ENCODE data around the gene PRKCA.
"Not testable (repeated sequence)": the region's sequence is repeated elsewhere in the genome, so short reads cannot be mapped to it uniquely, and the experiment has no call there.

Gene PRKCA

GRCh38 chr17:66578781-66579489, 276.5 kb downstream of the PRKCA start:
- DNase-seq (ENCODE audit: low read depth) = no peak

- DNase-seq (ENCODE audit: low read depth) = no peak
Measured at GRCh38 chr17:66579556-66579955, 277.1 kb downstream of the PRKCA start.

- no peak for DNase-seq (ENCODE audit: low read depth)
Measured at GRCh38 chr17:66580184-66580955, 278.0 kb downstream of the PRKCA start.

GRCh38 chr17:66580956-66581391, 278.6 kb downstream of the PRKCA start:
- no peak for DNase-seq (ENCODE audit: low read depth)

GRCh38 chr17:66582373-66583111, 280.1 kb downstream of the PRKCA start:
- DNase-seq (ENCODE audit: low read depth) = no peak

- DNase-seq (ENCODE audit: low read depth) = no peak
Measured at GRCh38 chr17:66583112-66583748, 280.8 kb downstream of the PRKCA start.

GRCh38 chr17:66584927-66585326, 282.5 kb downstream of the PRKCA start:
- DNase-seq (ENCODE audit: low read depth) = no peak

- no peak for DNase-seq (ENCODE audit: low read depth)
Measured at GRCh38 chr17:66585472-66585871, 283.1 kb downstream of the PRKCA start.

- DNase-seq (ENCODE audit: low read depth) = no peak
Measured at GRCh38 chr17:66589892-66590291, 287.5 kb downstream of the PRKCA start.

- DNase-seq (ENCODE audit: low read depth) = no peak
Measured at GRCh38 chr17:66593116-66593515, 290.7 kb downstream of the PRKCA start.

- no peak for DNase-seq (ENCODE audit: low read depth)
Measured at GRCh38 chr17:66595893-66596292, 293.5 kb downstream of the PRKCA start.

- DNase-seq (ENCODE audit: low read depth) = no peak
Measured at GRCh38 chr17:66602659-66603384, 300.4 kb downstream of the PRKCA start.

- DNase-seq (ENCODE audit: low read depth) = no peak
Measured at GRCh38 chr17:66604376-66604775, 302.0 kb downstream of the PRKCA start.

GRCh38 chr17:66605541-66605940, 303.1 kb downstream of the PRKCA start:
- DNase-seq (ENCODE audit: low read depth) = no peak

GRCh38 chr17:66610361-66611133, 308.1 kb downstream of the PRKCA start:
- DNase-seq (ENCODE audit: low read depth) = no peak

GRCh38 chr17:66611397-66611796, 309.0 kb downstream of the PRKCA start:
- no peak for DNase-seq (ENCODE audit: low read depth)

GRCh38 chr17:66612993-66613392, 310.6 kb downstream of the PRKCA start:
- DNase-seq (ENCODE audit: low read depth) = no peak

- DNase-seq (ENCODE audit: low read depth) = no peak
Measured at GRCh38 chr17:66614469-66614868, 312.1 kb downstream of the PRKCA start.

GRCh38 chr17:66619206-66619605, 316.8 kb downstream of the PRKCA start:
- no peak for DNase-seq (ENCODE audit: low read depth)

- no peak for DNase-seq (ENCODE audit: low read depth)
Measured at GRCh38 chr17:66620528-66620927, 318.1 kb downstream of the PRKCA start.

- DNase-seq (ENCODE audit: low read depth) = not testable (repeated sequence)
Measured at GRCh38 chr17:66624630-66625029, 322.2 kb downstream of the PRKCA start.
